Lower lobe of right lung (tissue), 2 donors: ENCODE measurements around the gene ATF2. TPM values are rescaled to one million over a fixed set of nuclear protein-coding genes. Genes with fewer than 3 reads are reported as not detected.

ENCODE experiments used
- ATAC-seq, 2 donors: fragments of 200-7000 bp; cut with Tn5 transposase; one replicate each; pipeline ENCODE4 v1.9.1; 2020 to 2022; ENCODE audit warnings: mild to moderate bottlenecking in 2 of 2, moderate library complexity in 2 of 2
- DNase-seq: peaks from one replicate; pipeline ENCODE4 v3.0.0-alpha.2; 2020
- H3K27ac ChIP-seq: fragments of 200-600 bp; one replicate; pipeline ENCODE4 v1.8.0; 2022
- H3K27me3 ChIP-seq: fragments of 200-600 bp; one replicate; pipeline ENCODE4 v1.8.0; 2022; ENCODE audit warnings: low read depth
- H3K36me3 ChIP-seq: fragments of 200-600 bp; one replicate; pipeline ENCODE4 v1.8.0; 2022; ENCODE audit warnings: mild to moderate bottlenecking
- H3K4me1 ChIP-seq: fragments of 200-600 bp; one replicate; pipeline ENCODE4 v1.8.0; 2022
- H3K4me3 ChIP-seq: fragments of 200-600 bp; one replicate; pipeline ENCODE4 v1.8.0; 2022; ENCODE audit warnings: mild to moderate bottlenecking
- H3K9me3 ChIP-seq: fragments of 200-600 bp; one replicate; pipeline ENCODE4 v1.8.0; 2022
- CTCF ChIP-seq: fragments of 200-600 bp; IDR thresholded peaks from one replicate; pipeline ENCODE4 v1.8.0; 2022; ENCODE audit warnings: antibody characterized with exemption, mild to moderate bottlenecking
- intact Hi-C: fragments of 100-400 bp; cut with DNase I; formaldehyde crosslinking; loops from one replicate; pipeline ENCODE4 v1.11.0; 2022
- total RNA-seq: library from RNA; stranded (reverse); fragmentation: NEBNext Ultra II Directional; extraction: Animal tissue kit (Norgen Biotek cat#: 25700); gene quantifications from one replicate; pipeline ENCODE4 v1.2.1, GENCODE V29; 2021
- donor health status: DM: no; HTN: yes; CAD: no; lungs with severe emphysema.

ATF2 gene
- total RNA-seq, 1 donor from 2014 or later, result 48.0 TPM

DNA sequence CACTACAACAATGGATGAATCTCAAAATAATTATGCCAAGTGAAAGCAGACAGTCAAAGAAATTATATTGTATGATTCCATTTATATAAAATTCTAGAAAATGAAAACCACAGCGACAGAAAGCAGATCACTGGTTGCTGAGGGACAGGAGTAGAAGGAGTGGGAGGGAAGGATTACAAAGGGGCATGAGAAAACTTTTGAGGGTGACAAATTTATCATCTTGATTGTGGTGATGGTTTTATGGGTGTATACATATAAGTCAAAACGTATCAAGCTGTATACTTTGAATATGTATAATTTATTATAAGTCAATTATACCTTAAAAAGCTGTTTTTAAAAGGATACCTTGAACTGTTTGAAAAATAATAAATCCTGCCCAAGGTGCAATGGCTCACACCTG, 27.7 kb downstream of the ATF2 start:
- Histone ChIP-seq H3K36me3 (peaks cover 11% of the 10 kb centered on the region), H3K9me3 (no peaks in the 10 kb centered on the region), H3K27me3 (no peaks in the 10 kb centered on the region), H3K4me3 (no peak overlapping the region), H3K4me1 (no peaks in the 10 kb centered on the region), H3K27ac (no peak overlapping the region)
- intact Hi-C loops, result no loop called here
- TF ChIP-seq CTCF, result no peak
- DNase-seq (no peak), ATAC-seq (no peak)

GRCh38 chr2:175137793-175138192, 30.2 kb downstream of the ATF2 start:
- ATAC-seq, result no peak

DNA sequence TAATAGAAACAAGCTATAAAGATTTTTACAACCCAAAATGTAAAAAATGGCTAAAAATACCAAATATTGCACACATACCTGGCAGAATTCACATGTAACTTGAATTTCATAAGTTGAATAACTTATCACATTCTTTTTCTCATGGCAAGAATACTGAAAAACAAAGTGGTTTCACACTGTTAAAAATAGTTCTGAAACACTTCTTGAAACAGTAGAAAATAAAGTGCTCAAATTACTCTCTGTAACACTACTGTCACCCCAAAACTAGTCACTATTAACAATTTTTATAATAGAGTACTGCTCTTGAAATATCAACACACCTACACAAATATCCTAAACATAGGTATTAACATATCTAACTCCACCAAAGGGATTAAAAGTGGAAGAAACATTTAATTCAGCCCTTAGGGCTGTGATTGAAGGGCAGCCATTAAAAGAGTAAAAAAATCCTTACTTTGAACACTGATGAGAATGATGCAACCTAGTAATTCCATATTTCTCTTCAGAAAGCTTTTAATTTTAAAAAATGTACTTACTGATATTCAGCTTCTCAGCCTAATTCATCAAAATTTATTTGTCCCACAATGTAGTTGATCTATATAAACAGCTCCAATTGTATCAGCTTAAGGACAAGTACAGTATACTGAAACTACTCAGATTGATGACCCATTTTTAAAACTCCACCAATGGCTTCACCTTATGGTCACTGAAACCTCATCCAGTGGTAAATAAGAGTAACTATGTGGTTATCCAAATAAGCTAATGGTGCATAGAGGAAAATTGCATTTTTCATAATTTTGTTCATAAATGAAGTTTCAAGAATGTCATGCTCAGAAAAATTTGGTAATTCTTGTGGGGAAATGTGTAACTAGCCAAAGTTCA, 31.4 kb downstream of the ATF2 start:
- ATAC-seq, result no peak
- peaks cover 23% of the 10 kb centered on the region for H3K36me3 ChIP-seq
- H3K9me3 ChIP-seq, result no peaks in the 10 kb centered on the region
- no peak overlapping the region for H3K4me3 ChIP-seq
- no peak overlapping the region for H3K27ac ChIP-seq
- no peak for DNase-seq
- no peaks in the 10 kb centered on the region for H3K27me3 ChIP-seq
- TF ChIP-seq CTCF, result no peak
- H3K4me1 ChIP-seq, result no peaks in the 10 kb centered on the region
- intact Hi-C loops, result no loop called here

More at GRCh38 chr2:175137793-175138192, 30.2 kb downstream of the ATF2 start:
- Histone ChIP-seq H3K27me3 (no peaks in the 10 kb centered on the region), H3K27ac (no peak overlapping the region), H3K36me3 (peaks cover 14% of the 10 kb centered on the region), H3K9me3 (no peaks in the 10 kb centered on the region), H3K4me1 (no peaks in the 10 kb centered on the region), H3K4me3 (no peak overlapping the region)
- TF ChIP-seq CTCF, result no peak
- intact Hi-C loops, result no loop called here
- no peak for DNase-seq

DNA sequence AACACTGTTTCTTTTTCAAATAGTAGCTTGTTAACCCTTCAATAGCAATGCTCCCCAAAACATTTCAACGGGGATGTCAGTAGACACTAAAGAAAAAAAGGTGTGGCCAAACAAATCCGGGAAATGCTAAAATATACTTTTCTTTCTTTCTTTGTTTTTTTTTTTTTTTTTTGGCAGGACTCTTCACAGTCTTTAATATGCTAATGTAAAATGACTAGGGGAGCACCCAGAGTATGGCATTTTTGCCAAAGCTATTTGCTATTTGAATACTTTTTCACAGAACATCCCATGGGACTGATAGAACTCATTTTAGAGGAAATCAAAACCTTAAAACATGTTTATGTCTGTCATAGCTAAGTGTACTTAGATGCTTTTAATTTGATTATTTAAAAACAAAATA, 32.1 kb downstream of the ATF2 start:
- H3K36me3 ChIP-seq, result peaks cover 25% of the 10 kb centered on the region
- no peak for TF ChIP-seq CTCF
- H3K9me3 ChIP-seq, result no peaks in the 10 kb centered on the region
- H3K4me3 ChIP-seq, result no peak overlapping the region
- intact Hi-C loops, result no loop called here
- no peaks in the 10 kb centered on the region for H3K27me3 ChIP-seq
- H3K4me1 ChIP-seq, result no peaks in the 10 kb centered on the region
- no peak overlapping the region for H3K27ac ChIP-seq
- no peak for DNase-seq
- ATAC-seq, result no peak

GRCh38 chr2:175135177-175135576, 32.8 kb downstream of the ATF2 start:
- intact Hi-C loops, result no loop called here
- H3K27ac ChIP-seq, result no peak overlapping the region
- TF ChIP-seq CTCF, result no peak
- no peak for DNase-seq
- H3K9me3 ChIP-seq, result no peaks in the 10 kb centered on the region
- ATAC-seq, result no peak
- no peaks in the 10 kb centered on the region for H3K4me1 ChIP-seq
- H3K4me3 ChIP-seq, result no peak overlapping the region
- H3K36me3 ChIP-seq, result peaks cover 28% of the 10 kb centered on the region
- H3K27me3 ChIP-seq, result no peaks in the 10 kb centered on the region
